Endothelial cell of hepatic sinusoid (primary cell): Measurements from ENCODE around the gene UBE2J1.
"Not testable (repeated sequence)": the region's sequence is repeated elsewhere in the genome, so short reads cannot be mapped to it uniquely, and the experiment has no call there.

ENCODE experiments used
- in situ Hi-C: cut with HindIII; loops from 2 replicates; pipeline ENCODE4 v1.10.0; 2017; ENCODE audit warnings: low sequenced_read_pairs

UBE2J1 gene, protein sequence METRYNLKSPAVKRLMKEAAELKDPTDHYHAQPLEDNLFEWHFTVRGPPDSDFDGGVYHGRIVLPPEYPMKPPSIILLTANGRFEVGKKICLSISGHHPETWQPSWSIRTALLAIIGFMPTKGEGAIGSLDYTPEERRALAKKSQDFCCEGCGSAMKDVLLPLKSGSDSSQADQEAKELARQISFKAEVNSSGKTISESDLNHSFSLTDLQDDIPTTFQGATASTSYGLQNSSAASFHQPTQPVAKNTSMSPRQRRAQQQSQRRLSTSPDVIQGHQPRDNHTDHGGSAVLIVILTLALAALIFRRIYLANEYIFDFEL

DNA sequence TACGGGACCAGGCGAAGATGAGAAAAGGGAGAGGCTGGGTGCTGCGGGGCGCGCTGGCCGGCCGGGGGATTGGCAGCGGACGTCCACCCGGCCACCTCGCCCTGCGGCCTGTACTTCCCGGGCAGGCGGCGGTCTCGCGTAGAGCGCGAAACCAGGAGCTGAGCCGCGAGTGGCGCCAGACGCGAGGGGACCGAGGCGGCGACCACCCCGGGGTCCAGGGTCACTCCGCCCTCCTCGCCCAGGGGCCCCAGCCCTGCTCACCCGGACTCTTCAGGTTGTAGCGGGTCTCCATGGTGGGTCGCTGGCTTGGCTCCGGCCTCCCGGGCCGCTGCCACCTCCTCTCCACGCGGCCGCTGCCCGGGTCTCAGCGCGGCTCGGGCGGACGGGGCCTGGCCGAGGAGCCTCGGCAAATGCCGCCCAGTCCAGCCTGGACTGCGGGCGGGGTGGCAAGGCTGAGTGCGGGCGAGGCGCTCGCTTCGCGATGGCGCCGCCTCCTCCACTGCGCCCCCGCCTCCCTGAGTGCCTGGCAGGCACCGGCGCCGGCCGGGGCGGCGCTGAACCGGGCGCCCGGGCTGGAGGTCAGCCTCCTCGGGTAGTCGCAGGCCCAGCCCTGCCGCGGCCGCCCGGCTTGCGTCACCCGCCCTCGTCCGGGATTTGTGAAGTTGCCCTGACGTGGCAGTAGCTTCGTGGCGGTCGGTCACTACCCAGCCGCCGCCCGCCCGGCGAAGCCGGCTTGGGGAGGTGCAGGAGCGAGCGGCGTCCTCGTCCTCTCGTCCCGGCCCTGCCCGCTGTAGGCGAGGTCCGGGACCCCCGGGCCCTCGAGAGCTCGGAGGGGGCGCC is at the start of gene UBE2J1:
Gene UBE2J1, minus strand, starts transcription at position 445 of the 840 bp plus-strand sequence. Its CDS starts 153 bp downstream, at position 292.
- in situ Hi-C loops = no loop called here

DNA sequence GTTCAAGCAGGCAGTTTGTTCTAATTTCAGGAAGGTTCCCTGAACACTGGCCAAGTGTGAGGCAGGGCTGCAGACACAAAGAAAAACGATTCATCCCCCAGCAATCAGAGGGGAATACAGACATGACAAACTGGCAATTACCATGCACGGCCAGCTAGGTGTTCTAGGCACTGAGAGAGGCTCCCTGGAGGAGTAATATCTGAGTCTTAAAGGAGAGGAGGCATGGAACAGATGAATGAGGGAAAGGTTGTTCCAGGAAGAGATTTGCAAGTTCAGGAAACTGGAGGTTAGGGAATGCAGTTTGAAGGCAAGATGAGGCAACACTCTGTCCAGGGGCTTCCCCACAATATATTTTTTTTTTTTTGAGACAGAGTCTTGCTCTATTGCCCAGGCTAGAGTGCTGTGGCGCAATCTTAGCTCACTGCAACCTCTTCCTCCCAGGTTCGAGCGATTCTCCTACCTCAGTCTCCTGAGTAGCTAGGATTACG is 48.4 kb upstream of the UBE2J1 start:
- in situ Hi-C loops = no loop called here

DNA sequence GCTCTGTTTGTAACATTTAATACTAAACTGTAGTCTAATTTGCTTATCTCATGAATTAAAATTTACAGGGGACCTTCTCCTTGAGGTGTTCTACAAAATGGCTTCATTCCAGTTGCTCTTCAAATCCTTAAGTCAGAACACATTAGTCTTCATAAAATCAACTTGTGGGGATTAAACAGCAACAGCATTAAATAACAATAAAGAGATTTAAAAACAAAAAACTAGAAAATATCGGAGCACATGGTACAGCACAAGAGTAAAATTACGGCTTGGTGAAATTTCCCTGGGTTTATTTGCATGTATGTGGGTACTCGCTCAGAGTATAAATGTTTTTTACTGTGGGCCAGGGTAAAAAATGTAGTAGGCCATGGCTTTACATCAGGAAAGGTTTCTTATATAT is 47.5 kb upstream of the UBE2J1 start:
- in situ Hi-C loops = no loop called here

DNA sequence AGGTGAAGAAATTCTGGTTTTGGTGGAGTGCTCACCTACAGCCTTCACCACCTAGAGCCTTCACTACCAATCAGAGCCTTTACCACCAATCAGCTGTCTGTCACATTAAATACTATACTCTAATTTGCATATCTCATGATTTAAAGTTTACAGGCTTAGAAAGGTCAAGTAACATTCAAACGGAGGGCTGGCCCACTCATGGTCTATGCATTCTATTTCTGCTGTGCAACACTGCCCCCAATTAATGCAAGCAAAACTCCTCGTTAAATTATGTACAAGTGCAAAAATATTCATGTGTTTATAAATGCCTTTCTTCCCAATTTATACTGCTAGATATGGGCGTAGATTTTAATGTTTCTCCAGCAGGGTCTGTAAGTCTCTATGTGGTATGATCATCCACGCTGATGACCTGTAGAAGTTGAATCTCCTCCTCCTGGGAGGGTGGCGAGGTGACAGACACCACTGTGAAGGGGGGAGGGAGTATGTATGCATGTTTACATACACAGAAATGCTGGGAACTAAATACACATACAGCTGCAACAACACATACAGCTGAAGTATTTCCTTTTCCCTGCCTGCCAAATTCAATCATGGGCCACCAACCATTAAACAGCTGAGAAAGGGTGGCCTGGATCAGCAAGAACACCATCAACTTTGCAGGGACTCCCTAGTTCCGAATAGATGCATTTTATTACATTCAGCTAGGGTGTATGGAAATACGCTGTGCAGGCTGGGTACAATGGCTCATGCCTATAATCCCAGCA is 46.4 kb upstream of the UBE2J1 start:
- in situ Hi-C loops = no loop called here

DNA sequence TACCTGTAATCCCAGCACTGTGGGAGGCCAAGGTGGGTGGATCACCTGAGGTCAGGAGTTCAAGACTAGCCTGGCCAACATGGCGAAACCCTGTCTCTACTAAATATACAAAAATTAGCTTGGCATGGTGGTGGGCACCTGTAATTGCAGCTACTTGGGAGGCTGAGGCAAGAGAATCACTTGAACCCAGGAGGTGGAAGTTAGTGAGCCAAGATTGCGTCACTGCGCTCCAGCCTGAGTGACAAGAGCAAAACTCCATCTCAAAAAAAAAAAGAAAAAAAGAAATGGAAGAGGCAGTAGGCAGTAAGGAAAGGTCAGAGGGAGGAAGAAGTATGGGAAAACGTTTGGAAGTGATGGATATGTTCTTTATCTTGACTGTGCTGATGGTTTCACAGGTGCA is 45.4 kb upstream of the UBE2J1 start:
- in situ Hi-C loops = not testable (repeated sequence)

DNA sequence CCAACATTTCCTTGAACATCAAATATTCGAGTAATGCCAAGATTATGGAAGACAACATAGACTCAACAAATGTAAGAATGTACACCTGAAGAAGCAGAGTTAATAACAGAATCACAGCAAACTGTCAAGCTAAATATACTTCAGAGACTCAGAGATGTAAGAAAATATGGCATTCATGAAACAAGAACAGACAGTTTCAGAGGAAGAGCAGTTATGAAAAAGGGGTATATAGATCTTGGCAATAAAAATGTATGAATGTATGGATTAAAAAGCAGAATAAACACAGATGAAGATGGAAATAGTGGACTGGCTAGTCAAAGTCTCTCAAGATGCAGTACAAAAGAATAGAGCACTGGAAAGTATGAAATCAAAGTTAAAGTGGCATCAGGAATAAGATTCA is 41.1 kb upstream of the UBE2J1 start:
- in situ Hi-C loops = no loop called here

DNA sequence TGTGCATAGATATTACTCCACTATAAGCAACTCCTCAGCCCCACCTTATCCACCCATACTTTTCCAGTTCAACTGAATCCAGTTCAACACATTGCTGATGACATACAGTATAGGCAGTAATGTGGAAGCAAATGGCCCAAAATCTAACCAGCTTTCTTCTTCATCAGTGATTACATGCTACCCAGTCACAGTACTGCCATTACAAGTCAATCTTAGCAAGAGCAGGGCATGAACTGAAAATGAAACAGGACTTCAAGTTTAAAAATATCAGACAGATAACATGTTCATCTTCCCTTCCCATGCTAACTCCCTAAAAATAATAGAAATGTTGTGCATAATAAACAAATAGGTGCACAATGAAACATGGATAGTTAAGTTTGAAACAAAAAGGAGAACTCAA is 40.3 kb upstream of the UBE2J1 start:
- in situ Hi-C loops = no loop called here

DNA sequence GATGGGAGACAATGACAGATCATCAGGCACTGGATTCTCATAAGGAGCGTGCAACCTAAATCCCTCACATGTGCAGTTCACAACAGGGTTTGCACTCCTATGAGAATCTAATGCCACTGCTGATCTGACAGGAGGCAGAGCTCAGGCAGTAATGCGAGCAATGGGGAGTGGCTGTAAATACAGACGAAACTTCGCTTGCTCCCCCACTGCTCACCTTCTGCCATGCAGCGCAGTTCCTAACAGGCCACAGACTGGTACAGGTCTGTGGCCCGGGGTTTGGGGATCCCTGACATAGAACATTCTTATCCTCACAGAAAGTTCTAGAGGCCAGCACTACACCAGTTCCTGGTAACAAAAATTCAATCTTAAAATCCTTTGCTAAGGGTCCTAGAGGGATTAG is 36.3 kb upstream of the UBE2J1 start:
- in situ Hi-C loops = no loop called here

DNA sequence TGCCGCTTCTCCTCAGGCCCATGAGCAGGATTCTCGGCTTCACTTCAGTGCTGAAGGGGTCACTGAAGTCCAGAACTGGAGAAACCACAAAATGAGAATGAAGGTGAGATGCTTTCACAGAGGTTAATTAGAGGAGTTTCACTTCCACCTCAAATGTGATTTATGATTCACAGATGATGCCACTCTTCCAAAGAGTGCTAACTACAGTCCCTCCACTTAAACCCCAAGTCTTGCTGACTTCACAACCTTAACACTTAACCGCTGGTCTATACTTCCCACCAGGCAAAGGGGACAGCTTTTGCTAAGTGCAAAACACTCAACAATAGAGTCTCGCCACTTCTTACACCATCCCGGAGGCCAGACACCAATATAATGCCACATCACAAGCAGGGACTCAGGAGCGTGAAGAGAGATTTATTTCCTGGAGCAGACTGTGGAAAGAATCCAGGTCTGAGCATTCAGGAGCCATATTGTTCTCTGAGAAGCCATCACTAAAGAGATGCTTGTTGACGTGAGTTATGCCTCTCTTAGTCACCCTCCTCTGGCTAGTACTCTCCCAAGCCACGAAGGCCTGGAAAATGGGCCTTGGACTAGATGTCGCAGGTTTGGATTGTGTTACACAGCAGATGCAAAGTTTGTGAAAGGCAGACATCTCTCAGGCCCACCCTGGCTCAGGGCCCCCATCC is 35.1 kb upstream of the UBE2J1 start:
- in situ Hi-C loops = no loop called here

DNA sequence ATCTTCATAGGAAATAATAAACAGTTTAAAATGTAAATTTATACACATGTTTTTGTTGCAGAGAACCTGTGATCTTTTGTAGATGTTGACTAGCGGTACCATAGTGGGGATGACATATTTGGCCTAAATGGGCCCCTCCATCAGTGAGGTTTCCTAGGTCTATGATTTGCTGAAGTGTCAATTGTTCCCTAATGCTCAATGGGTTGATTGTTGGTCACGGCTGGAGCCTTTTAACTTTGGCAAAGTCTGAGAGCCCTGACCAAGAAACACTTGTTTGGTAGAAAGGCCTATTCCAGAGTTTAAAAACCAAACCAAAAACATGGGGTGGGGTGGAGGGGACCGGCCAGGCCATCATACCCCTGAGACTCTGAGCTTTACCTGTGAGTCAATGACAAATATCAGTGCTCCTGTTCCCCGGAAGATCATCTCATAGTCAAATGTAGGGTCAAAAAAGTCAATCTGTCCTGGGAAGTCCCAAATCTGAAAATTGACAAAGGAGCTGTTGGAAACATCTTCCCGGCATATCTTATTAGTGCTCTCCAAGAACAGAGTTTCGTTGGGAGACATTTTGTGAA is 34.5 kb upstream of the UBE2J1 start:
- in situ Hi-C loops = no loop called here

DNA sequence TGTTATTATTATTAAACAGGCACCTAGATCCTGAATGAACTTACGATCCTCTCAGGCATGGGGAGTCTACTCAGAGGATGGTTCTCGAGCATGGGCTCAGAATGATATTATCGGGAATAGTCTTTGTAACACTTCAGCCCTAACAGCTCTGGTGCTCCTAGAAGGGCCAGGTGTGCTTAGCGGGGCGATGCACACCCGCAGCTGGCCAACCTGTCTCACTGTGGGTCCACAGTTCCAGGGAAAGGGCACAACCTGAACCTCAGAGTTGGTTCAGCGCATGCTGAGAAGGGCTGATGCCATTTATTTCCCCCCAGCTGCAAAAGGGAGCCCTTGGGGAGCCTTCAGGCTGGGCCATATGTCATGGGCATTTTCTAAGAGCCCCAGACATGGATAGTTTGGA is 33.3 kb upstream of the UBE2J1 start:
- in situ Hi-C loops = no loop called here

DNA sequence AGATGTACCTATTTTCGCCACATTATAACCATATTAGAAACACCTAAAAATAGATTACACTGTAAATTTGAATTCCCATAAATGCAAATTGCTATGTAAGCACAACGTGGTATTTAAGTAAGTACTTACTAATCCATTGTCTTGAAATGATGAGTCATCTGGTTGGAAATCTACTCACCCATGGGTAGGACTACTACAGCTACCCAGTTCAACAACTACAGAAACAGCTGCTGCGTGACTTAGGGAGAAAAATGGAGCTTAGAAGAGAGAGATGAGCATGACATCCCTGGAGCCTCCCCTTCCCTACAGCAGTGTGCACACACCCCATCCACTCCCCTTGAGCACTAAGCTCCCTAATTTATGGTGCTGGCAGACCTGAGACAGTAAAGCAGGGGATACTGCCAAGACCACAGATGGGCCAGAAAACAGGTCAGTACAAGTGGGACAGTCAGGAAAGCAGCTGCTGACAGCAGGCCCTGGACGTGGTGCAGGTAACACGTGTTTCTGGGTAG is 32.7 kb upstream of the UBE2J1 start:
- in situ Hi-C loops = no loop called here

DNA sequence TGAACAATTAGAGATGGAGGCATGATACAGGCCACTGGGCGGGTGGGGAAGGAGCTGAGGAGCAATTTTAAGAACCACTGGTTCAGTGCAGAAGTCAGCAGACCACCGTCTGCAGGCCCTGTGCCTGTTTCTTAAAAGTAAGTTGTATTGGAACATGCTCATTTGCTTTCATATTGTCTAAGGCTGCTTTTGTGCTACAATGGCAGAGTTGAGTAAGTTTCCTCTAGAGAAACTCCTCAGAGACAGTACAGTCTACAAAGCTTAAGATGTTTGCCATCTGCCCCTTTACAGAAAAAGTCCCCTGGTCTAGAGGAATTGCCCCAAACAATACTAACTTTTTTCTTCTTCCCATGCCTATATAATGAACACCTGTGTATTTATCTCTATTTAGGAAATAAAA is 28.5 kb upstream of the UBE2J1 start:
- in situ Hi-C loops = no loop called here

DNA sequence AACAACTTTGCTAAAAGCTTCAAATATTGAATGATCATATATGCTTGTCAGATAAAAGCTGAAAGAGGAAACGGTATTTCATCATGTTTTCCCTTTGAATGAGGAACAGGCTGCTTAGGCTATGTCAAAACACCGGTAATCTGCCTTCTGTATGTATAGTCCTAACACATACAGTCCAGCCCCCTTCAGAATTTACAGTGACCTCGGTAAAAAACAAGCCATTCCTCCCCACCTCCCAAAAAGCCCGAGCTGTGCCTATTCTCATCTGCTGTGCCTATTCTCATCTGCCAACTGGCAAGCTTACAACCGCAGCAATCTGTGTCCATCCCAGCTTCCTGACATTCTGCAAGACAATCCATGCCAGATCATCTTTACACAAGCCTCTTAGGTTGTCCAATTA is 26.8 kb upstream of the UBE2J1 start:
- in situ Hi-C loops = no loop called here

DNA sequence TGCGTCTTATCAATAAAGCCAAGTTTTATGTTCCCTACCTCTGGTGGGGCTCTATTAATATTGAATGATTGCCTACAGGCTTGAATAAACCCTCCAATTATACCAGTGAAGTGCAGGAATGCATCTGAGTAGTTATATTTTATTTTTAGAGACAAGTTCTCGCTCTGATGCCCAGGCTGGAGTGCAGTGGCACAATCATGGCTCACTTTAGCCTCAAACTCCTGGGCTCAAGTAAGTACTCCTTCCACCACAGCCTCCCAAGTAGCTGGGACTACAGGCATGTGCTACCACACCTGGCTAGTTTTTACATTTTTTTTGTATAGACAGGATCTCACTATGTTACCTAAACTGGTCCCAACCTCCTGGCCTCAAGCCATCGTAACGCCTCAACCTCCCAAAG is 26.1 kb upstream of the UBE2J1 start:
- in situ Hi-C loops = no loop called here

DNA sequence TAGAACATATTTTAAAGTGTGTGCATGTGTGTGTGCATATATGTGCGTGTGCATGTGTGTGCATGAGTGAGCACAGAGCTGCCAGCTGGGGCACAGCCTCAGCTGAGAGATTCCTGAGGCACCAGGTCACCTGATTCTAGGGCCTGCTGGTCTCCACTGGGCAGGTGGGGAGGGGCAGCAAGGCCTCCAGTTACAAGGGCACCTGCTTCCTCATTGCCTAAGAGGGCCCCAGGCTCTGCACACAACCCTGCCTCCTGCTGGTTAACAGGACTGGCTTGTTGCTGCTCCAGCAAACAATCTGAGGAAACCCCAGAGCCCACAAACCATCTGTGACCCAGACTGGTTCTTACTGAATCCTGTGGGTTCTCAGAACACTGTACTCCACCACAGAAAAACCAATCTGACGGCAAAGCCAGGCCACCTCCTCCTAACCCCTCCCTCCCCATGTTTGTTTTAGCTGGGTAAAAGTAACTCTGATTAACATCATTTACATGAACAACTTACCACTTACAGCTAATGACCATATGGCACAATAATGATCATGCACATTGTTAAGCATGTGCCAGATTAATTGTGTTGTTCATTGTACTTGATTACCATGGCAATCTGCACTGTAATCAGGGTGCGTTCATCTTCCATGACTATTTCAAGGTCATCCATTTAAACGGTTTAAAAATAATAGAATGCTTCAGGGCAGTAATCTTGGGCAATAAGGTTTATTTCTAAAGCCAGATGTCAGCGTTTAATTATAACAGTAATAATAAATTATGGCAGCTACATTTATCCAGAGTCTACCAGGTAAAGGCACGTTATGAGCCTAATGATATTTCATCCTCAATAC is 23.1 kb upstream of the UBE2J1 start:
- in situ Hi-C loops = no loop called here

DNA sequence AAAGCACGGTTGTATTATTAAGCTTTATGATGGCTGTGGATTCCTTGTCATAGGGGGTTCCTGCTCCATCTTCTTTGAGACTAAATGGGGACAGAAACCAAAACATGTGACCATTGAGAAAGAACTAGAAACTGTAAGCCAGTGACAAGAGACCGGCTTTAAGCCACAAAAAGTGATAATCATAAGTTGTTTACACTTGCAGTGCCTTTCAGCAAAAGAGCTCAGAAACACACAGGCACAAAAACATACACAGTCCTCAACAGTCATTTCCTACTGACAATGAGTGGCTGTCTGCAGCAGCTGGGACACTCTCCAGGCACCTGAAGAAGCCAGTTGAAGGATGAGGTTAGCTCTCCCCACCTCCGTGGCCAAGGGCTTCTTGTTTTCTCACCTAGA is 20.0 kb upstream of the UBE2J1 start:
- in situ Hi-C loops = loop anchor here (5.0 kb wide), 1 partner anchor 40 kb away; the partner anchor contains the start of gene RRAGD

DNA sequence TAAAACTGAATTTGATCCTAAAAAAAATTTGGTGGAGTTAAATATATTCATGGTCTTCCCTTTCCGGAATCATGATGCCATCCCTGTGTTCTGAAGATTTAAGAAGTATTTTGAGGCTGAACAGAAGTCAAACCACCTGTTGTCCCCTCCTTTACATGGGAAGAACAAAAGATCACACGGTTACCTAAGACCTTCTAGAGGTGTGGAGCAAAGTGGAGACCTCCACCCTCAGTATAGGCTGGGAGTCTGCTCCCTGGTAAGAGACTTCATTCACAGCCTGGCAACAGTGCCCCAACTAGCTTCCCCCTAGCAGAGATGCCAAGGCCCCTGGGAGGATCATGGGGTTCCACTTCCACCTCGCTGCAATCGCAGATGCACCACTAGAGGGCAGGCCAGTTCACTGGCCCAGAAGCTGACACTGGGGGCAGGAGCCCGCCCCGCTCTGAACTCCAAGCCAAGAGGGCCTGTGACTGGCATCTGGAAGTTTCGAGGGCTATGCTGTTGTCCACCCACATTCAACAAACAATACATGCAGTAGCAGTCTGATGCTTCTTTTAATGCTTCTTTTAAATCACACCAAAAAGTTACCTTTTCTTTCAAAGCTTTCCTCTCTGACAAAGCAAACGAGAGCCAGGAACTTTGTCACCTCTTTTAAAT is 19.5 kb upstream of the UBE2J1 start:
- in situ Hi-C loops = loop anchor here (5.0 kb wide), 1 partner anchor 40 kb away; the partner anchor contains the start of gene RRAGD

DNA sequence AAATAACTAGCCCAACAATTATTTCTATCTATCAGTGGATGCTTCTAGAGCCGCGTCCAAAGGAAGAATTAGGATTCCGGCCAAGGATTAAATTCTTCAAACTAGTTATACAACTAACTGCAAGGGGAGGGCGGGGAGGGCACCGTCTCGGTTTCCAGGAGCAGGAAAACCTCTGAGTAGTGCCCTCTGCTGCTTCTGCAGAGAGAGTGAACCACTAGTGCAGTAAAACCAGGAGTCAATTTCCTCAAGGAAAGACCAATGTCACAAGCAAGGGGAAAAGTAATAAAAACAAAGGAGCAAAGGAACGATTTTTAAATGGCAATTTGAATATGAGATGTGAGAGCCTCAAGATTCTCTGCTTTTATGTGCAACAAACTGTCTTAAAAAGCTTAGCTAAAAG is 16.5 kb upstream of the UBE2J1 start:
- in situ Hi-C loops = no loop called here
